ENCODE measurements around the gene TPI1.
"Not testable (repeated sequence)": the region's sequence is repeated elsewhere in the genome, so short reads cannot be mapped to it uniquely, and the experiment has no call there.

TPI1 gene

DNA sequence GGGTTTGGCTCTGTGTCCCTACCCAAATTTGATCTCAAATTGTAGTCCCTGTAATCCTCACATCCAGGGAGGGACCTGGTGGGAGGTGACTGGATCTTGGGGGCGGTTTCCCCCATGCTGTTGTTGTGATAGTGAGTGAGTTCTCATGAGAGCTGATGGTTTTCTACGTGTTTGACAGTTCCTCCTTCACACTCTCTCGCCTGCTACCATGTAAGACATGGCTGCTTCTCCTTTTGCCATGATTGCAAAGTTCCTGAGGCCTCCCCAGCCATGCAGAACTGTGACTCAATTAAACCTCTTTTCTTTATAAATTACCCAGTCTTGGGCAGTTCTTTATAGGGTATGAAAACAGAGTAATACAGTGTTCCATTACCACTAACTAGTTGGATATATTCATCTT lies 27.0 kb downstream of the TPI1 start:
- no peak for DNase-seq

- DNase-seq: no peak
These were observed 29.6 kb downstream of the TPI1 start for GRCh38 chr12:6896846-6897435.

DNA sequence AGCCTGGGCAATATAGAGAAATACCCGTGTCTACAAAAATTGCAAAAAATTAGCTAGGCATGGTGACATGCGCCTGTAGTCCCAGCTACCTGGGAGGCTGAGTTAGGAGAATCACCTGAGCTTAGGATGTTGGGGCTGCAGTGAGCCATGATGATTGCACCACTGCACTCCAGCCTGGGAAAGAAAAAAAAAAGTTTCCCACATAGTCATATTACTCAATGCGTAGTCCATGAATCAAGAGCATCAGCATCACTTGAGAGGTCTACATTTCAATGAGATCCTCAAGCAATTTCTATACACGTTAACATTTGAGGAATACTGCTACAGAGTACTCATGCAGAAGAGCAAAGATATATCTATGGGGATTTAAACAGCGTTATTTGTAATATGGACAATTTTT lies 32.1 kb downstream of the TPI1 start:
- DNase-seq: no peak

DNA sequence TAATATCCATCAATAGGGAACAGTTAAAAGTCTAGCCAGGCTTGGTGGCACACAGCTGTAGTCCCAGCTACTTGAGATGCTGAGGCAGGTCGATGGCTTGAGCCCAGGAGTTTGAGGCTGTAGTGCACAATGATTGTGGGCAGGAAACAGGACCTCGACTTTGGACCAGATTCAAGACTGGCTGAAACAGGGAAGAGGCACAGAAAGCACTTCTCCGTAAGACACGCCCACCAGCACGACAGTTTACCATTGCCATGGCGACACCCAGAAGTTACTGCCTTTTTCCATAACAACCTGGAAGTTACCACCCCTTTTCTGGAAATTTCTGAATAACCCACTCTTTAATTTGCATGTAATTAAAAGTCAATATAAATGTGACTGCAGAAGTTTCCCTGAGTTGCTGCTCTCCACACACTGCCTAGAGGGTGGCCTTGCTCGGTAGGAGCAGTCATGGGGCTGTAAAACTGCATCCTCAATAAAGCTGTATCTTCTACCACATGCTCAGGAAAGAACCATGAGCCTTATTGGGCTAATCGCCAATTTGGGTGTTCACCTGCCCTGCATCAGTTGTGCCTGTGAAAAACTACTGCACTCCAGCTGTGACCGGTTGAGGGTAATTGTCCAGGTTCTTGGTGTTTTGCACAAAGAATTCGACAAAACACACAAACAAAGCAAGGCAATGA lies 32.6 kb downstream of the TPI1 start:
- DNase-seq: peak; percentile 75

DNA sequence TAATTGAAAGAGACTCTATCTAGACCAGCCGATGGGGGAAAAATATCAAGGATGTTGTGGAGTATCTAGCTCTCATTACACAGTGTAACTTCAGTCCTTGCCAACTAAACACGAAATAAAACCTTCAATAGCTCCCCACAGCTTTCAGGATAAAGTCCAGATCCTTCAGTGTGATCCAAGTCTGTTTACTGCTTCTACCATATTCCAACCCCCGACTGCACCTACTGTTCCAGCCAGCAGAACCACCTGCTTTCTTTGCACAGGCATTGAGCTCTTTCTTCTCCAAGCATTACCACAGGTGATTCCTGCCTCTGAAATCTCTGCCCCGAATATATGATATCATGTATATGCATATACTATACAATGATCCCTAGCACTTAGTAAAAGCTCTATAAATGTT lies 35.1 kb downstream of the TPI1 start:
- DNase-seq: no peak

DNA sequence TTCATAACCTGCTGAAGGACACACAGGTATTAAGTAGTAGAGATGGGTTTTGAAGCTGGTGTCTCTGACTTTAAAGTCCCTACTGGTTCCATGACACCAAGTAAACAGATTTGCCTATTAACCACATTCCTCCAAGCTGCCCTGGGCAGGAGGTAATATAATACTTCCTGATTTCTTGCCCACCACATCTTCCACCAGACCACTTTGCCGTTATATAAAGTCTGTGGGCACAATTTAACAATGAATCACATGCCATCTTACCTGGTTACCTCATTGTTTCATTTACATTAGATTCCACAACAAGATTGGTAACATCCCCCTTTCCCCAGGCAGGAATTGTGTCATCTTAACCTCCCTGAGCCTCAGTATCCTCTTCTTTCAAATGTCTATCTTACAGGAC lies 36.4 kb downstream of the TPI1 start:
- DNase-seq: no peak

DNA sequence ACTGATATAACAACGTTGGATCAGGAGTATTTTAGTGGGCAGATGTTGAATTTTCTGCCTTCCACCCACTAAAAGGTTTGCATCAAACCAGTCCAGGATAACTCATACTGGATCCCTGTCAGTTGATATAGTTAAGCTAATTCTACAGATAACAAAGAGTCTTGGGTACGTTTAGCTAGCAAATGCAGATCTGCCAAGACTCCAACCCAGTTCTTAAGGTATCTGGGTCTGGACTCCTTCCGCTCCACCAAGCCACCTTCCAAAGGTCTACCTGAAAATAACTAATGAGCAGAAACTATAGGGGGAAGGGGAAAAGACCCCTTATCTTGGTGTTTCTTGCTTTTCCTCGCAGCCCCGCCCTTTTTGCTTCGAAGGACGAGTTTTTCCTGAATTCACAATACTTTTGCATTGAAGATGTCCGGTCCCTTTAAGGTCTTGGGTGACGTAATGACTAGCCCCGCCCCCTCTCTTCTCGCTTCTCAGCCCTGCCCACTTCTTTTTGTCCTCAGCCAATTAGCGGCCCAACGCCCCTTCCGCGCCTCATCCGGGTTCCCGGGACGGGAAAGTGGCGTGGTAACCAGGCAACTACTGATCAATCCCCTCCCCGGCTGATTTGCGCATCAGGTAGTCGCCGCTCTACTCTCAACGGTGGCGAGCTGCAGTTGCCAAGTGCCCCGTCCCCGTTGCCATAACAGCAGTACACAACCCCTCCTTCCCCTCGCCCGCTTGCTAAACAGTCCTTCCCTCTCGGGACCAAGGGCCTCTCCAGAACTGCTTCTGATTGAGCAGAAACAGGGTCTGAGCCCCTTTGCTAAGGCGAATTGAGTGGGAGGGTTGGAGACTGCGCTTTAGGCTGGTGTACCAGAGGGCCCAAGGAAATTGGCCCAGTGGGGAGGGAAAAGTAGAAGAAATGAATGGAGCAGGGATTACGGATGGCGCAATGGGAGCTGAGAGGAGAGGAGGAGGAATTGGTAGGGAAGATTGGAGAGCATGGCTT lies 37.2 kb downstream of the TPI1 start, which contains the start of gene LRRC23:
LRRC23 (plus strand) TSS at position 543 of the 997 bp plus-strand sequence. CDS start 812 bp downstream, outside the sequence.
- DNase-seq: peak; percentile 97

- no peak for DNase-seq
These were observed 38.2 kb downstream of the TPI1 start for GRCh38 chr12:6905414-6906040.

- not testable (repeated sequence) for DNase-seq
These were observed 40.8 kb downstream of the TPI1 start for GRCh38 chr12:6908141-6908540.

GRCh38 chr12:6909421-6910145 lies 42.3 kb downstream of the TPI1 start:
- no peak for DNase-seq

GRCh38 chr12:6912164-6912935 lies 45.0 kb downstream of the TPI1 start:
- no peak for DNase-seq

- DNase-seq: no peak
These were observed 47.1 kb downstream of the TPI1 start, which contains the start of gene ENO2 for GRCh38 chr12:6914246-6914946. Gene ENO2 (plus strand): TSS chr12:6914580. CDS start chr12:6915833, 1,253 bp downstream.

DNA sequence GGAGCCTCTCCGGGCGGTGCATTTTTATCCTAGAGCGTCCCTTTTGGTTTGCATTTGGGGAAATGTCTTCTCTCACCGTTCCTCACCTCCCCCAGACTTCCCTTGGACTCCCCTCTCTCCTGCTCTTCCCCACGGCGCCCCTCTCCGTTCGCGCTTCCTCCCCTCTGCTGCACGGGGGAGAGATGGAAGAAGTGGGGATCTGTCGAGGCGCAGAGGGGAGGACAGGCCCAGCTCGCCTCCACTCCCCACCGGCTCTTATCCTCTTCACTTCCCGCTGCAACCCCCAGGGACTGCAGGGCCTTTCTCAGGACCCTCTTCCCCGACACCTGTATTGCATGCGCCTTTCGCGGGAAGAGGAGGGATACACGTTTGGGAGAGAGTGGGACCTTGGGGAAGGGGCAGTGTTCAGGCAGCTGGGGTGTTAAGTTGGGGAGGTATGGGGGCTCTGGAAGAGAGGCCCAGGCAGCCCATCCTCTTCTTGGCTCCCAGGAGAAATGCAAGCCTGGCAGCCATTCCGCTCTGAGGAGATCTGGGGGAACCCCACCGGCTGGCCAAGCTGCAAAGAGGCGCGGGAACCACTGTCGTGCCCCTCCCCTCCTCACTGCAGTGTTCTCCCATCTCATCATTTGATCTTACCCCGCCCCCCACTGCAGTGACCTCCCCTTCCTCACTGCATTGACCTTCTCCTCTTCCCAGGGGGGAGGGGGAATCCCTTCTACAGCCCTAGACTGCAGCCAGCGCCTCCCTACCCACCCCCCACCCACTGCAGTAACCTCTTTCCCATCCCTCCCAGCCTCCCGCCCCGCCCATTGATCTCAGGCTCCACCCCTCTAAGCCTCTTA lies 47.8 kb downstream of the TPI1 start:
- DNase-seq: peak; percentile 35

DNA sequence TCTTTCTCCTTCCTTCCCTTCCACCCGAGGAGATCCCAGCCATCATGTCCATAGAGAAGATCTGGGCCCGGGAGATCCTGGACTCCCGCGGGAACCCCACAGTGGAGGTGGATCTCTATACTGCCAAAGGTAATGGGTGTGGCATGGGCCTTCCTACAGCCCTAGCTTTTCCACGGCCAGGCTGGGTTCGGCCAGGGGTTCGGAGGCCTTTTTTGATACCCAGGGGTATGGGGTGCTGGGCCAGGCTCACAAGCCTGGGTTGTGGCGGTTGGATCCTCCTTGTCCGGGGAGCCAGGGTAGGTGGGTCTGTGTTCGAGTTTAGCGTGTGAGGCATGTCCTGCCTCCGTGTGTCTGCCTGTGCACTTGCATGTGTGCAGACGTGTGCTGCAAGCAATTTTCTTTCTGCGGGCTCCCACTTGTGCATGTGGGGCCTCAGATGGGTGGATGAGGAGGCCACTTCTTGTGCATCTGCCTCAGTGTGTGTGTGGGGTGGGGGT lies 48.5 kb downstream of the TPI1 start:
- no peak for DNase-seq

DNA sequence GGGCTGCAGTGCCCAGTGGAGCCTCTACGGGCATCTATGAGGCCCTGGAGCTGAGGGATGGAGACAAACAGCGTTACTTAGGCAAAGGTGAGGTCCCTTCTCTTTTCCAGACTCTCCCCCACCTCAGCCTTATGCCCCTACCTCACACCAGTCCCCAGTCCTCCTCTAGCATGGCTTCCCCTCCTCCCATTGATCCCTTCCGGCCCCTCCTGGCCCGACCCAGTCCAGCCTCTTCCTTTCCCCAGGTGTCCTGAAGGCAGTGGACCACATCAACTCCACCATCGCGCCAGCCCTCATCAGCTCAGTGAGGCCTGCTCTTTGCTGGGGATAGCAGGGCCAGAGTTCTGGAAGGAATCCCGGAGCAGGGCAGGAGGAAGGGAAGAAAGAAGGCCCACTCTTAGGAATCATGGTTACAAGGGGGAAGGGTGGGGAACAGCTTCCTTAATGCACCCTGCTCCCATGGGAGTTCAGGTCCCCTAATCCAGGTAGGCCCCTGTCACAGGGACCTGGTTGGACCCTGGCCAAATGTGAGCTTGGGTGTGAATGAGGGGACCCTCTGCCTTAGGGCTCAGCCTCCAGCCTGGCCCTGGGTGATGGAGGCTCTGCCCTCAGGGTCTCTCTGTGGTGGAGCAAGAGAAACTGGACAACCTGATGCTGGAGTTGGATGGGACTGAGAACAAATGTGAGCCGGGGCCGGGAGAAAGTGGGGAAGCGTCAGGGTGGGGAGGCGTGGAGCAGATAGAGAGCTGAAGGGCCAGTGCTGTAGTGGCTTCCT lies 49.3 kb downstream of the TPI1 start:
- DNase-seq: no peak

DNA sequence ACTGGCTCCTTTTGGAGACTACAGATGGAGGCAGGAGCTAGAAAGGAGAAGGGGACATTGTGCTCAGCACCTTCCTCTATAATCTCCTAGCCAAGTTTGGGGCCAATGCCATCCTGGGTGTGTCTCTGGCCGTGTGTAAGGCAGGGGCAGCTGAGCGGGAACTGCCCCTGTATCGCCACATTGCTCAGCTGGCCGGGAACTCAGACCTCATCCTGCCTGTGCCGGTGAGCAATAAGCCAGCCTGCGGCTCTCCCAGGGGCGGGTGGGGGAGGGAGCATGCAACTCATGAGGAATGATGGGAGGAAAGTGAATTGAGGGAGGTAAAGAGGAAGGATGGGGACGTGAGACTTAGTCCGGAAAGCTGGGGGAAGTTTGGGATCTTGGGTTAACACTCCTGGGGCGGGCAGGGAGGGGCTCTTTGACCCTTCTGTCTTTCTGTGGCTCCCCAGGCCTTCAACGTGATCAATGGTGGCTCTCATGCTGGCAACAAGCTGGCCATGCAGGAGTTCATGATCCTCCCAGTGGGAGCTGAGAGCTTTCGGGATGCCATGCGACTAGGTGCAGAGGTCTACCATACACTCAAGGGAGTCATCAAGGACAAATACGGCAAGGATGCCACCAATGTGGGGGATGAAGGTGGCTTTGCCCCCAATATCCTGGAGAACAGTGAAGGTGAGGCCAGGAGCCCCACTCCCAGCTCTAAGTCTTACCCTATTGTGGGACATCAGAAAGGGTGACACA lies 50.3 kb downstream of the TPI1 start:
- no peak for DNase-seq

DNA sequence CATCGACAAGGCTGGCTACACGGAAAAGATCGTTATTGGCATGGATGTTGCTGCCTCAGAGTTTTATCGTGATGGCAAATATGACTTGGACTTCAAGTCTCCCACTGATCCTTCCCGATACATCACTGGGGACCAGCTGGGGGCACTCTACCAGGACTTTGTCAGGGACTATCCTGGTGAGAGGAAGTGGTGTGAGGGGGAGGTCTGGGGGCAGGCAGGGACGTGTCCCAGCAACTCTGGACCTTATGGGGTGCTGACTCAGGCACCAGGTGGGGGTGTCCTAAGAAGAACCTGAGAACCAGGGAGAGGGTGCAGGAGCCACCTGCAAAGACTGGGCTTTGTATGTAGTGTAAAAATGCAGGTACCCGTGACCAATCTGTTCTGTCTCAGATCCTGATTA lies 52.3 kb downstream of the TPI1 start:
- no peak for DNase-seq
